RWPE1 (cell line): ENCODE measurements around the gene SCAMP2.
"Not testable (repeated sequence)": the region's sequence is repeated elsewhere in the genome, so short reads cannot be mapped to it uniquely, and the experiment has no call there.

Experiments
- CTCF ChIA-PET: fragments of 350-600 bp; sonication (Branson Sonifier 250); formaldehyde crosslinking; extraction: SDS; loops from one replicate; lab custom pipeline; 2021; lab: Yijun Ruan, JAX
- POLR2A ChIA-PET: fragments of 400-600 bp; formaldehyde crosslinking; extraction: SDS; loops from one replicate; lab custom pipeline; 2020; ENCODE audit warnings: antibody characterized with exemption; ENCODE audit not compliant: low non-redundant PET; lab: Yijun Ruan, JAX
- DNase-seq: peaks from one replicate; pipeline ENCODE4 v3.0.0; 2012; ENCODE audit warnings: low spot score
- H3K27ac ChIP-seq: fragments of 450-650 bp; 2 replicates; pipeline ENCODE4 v1.5.1; 2017
- TF ChIP-seq, protein P1 (sequence below): fragments of 450-650 bp; conservative IDR thresholded peaks from 2 replicates; pipeline ENCODE4 v1.5.1; 2017; ENCODE audit warnings: low read depth, mild to moderate bottlenecking

The SCAMP2 gene

GRCh38 chr15:74889390-74889882 is 16.3 kb upstream of the SCAMP2 start:
- POLR2A ChIA-PET: no interaction called here
- H3K27ac ChIP-seq: peak overlapping the region; percentile 71
- TF ChIP-seq, protein P1, sequence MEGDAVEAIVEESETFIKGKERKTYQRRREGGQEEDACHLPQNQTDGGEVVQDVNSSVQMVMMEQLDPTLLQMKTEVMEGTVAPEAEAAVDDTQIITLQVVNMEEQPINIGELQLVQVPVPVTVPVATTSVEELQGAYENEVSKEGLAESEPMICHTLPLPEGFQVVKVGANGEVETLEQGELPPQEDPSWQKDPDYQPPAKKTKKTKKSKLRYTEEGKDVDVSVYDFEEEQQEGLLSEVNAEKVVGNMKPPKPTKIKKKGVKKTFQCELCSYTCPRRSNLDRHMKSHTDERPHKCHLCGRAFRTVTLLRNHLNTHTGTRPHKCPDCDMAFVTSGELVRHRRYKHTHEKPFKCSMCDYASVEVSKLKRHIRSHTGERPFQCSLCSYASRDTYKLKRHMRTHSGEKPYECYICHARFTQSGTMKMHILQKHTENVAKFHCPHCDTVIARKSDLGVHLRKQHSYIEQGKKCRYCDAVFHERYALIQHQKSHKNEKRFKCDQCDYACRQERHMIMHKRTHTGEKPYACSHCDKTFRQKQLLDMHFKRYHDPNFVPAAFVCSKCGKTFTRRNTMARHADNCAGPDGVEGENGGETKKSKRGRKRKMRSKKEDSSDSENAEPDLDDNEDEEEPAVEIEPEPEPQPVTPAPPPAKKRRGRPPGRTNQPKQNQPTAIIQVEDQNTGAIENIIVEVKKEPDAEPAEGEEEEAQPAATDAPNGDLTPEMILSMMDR: no peak
- CTCF ChIA-PET: interaction anchor here (0.6 to 1.5 kb wide), 4 partner anchors 12 to 118 kb away, joined by 3 to 5 read pairs (median 4); no protein-coding TSS in a partner anchor
- no peak for DNase-seq

- peak overlapping the region; percentile 71; the same call in 1 of the 2 replicates for H3K27ac ChIP-seq
- CTCF ChIA-PET: interaction anchor here (0.6 to 1.5 kb wide), 4 partner anchors 13 to 118 kb away, joined by 3 to 4 read pairs (median 3); no protein-coding TSS in a partner anchor
- POLR2A ChIA-PET: no interaction called here
- no peak for DNase-seq
- TF ChIP-seq, protein P1: no peak
Observed at GRCh38 chr15:74888716-74889115, 15.6 kb upstream of the SCAMP2 start.

DNA sequence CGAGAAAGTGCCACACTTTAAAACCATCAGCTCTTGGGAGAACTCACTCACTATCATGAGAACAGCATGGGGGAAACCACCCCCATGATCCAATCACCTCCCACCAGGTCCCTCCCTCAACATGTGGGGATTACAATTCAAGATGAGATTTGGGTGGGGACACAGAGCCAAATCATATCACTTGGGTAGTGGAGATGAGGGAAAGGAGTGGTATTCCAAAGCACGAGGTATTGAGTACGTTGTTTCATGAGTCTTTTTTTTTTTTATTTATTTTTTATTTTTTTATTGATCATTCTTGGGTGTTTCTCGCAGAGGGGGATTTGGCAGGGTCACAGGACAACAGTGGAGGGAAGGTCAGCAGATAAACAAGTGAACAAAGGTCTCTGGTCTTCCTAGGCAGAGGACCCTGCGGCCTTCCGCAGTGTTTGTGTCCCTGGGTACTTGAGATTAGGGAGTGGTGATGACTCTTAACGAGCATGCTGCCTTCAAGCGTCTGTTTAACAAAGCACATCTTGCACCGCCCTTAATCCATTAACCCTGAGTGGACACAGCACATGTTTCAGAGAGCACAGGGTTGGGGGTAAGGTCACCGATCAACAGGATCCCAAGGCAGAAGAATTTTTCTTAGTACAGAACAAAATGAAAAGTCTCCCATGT is 14.5 kb upstream of the SCAMP2 start:
- CTCF ChIA-PET: interaction anchor here (1.0 kb wide), 2 partner anchors 13 to 14 kb away, joined by 3 read pairs; no protein-coding TSS in a partner anchor
- POLR2A ChIA-PET, DNase-seq, H3K27ac ChIP-seq: not testable (repeated sequence)

DNA sequence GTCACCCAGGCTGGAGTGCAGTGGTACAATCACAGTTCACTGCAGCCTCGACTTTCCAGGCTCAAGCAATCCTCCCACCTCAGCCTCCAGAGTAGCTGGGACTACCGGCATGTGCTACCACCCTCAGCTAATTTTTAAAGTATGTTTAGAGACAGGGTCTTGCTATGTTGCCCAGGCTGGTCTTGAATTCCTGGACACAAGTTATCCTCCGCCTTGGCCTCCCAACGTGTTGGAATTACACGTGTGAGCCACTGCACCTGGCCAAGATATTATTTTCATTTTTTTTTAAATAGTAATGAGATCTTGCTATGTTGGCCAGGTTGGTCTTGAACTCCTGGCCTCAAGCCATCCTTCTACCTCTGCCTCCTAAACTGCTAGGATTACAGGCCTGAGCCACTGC is 12.3 kb upstream of the SCAMP2 start:
- CTCF ChIA-PET: interaction anchor here (0.6 kb wide), 1 partner anchor 39 kb away, joined by 3 read pairs; no protein-coding TSS in a partner anchor

GRCh38 chr15:74884428-74885223 is 11.5 kb upstream of the SCAMP2 start:
- peak; percentile 51 for DNase-seq
- no peak overlapping the region for H3K27ac ChIP-seq
- CTCF ChIA-PET: interaction anchor here (0.7 kb wide), 1 partner anchor 17 kb away, joined by 5 read pairs; no protein-coding TSS in a partner anchor
- POLR2A ChIA-PET: no interaction called here
- TF ChIP-seq, protein P1: no peak

More for the DNA sequence above, 12.3 kb upstream of the SCAMP2 start:
- TF ChIP-seq, protein P1: no peak
- POLR2A ChIA-PET: no interaction called here
- no peak overlapping the region for H3K27ac ChIP-seq
- no peak for DNase-seq

- TF ChIP-seq, protein P1: no peak
- no peak overlapping the region for H3K27ac ChIP-seq
- DNase-seq: no peak
- ChIA-PET POLR2A (interaction anchor here (0.6 kb wide), 1 partner anchor 49 kb away, joined by 5 read pairs; no protein-coding TSS in a partner anchor), CTCF (interaction anchor here (1.4 kb wide), 1 partner anchor 19 kb away, joined by 7 read pairs; no protein-coding TSS in a partner anchor)
Observed at GRCh38 chr15:74882528-74882927, 9.4 kb upstream of the SCAMP2 start.
